OCI-LY1 (cell line): ENCODE results near the gene GSE1.
A peak's percentile ranks its signal among the peaks of the same experiment; 100 is the strongest.

Experiments
- H2AFZ ChIP-seq: fragments of 200-600 bp; sonication (generic), shearing (Covaris generic); 2 replicates; pipeline ENCODE4 v1.6.0; 2014; ENCODE audit warnings: antibody characterized with exemption, mild to moderate bottlenecking, low read length
- H3F3A ChIP-seq: fragments of 200-600 bp; sonication (generic), shearing (Covaris generic); 2 replicates; pipeline ENCODE4 v1.6.0; 2014; ENCODE audit warnings: mild to moderate bottlenecking, antibody characterized with exemption, low read length, moderate library complexity; ENCODE audit not compliant: insufficient read depth
- H3K27ac ChIP-seq: fragments of 200-600 bp; sonication (generic); 2 replicates; pipeline ENCODE4 v1.5.1; 2014; ENCODE audit warnings: low read length, mixed run types, mild to moderate bottlenecking, low read depth; ENCODE audit not compliant: poor library complexity, severe bottlenecking
- H3K27me3 ChIP-seq: fragments of 200-600 bp; sonication (generic); 2 replicates; pipeline ENCODE4 v1.6.0; 2014; ENCODE audit warnings: antibody characterized with exemption, mild to moderate bottlenecking, low read length, moderate library complexity; ENCODE audit not compliant: insufficient read depth
- H3K36me3 ChIP-seq: fragments of 200-600 bp; sonication (generic); 2 replicates; pipeline ENCODE4 v1.6.1; 2014; ENCODE audit warnings: mild to moderate bottlenecking, antibody characterized with exemption, low read length, moderate library complexity, mixed read lengths; ENCODE audit not compliant: insufficient read depth
- H3K4me1 ChIP-seq: fragments of 200-600 bp; sonication (generic); 2 replicates; pipeline ENCODE4 v1.5.1; 2014; ENCODE audit warnings: mild to moderate bottlenecking, low read length, moderate library complexity; ENCODE audit not compliant: insufficient read depth, severe bottlenecking
- H3K4me2 ChIP-seq: fragments of 200-600 bp; sonication (generic), shearing (Covaris generic); 2 replicates; pipeline ENCODE4 v1.6.1; 2014; ENCODE audit warnings: low read length
- H3K4me3 ChIP-seq: fragments of 200-600 bp; sonication (generic); 2 replicates; pipeline ENCODE4 v1.5.1; 2014; ENCODE audit warnings: low read length, low read depth, mild to moderate bottlenecking, mixed read lengths; ENCODE audit not compliant: poor library complexity, severe bottlenecking
- H3K79me2 ChIP-seq: fragments of 200-600 bp; shearing (Covaris generic); 2 replicates; pipeline ENCODE4 v1.6.1; 2016; ENCODE audit warnings: mixed run types, low read length, mixed read lengths; ENCODE audit not compliant: insufficient read depth
- H3K9ac ChIP-seq: fragments of 200-600 bp; sonication (generic), shearing (Covaris generic); 2 replicates; pipeline ENCODE4 v1.6.1; 2014; ENCODE audit warnings: mild to moderate bottlenecking, low read length, mixed read lengths
- H3K9me2 ChIP-seq: fragments of 200-600 bp; sonication (generic), shearing (Covaris generic); 2 replicates; pipeline ENCODE4 v1.6.1; 2014; ENCODE audit warnings: low read depth, mild to moderate bottlenecking, low read length, mixed read lengths
- H3K9me3 ChIP-seq: fragments of 200-600 bp; shearing (Covaris generic); 2 replicates; pipeline ENCODE4 v1.6.1; 2014; ENCODE audit warnings: low read length, mixed read lengths
- H4K20me1 ChIP-seq: fragments of 200-600 bp; sonication (generic), shearing (Covaris generic); 2 replicates; pipeline ENCODE4 v1.6.0; 2016; ENCODE audit warnings: mild to moderate bottlenecking, low read length; ENCODE audit not compliant: insufficient read depth
- CTCF ChIP-seq: fragments of 200-600 bp; sonication (generic), shearing (Covaris generic); IDR thresholded peaks from 2 replicates; pipeline ENCODE4 v1.5.1; 2017; ENCODE audit warnings: mild to moderate bottlenecking, antibody characterized with exemption, low read length, moderate library complexity, mixed read lengths
- EZH2 ChIP-seq: fragments of 200-600 bp; sonication (generic), shearing (Covaris generic); IDR thresholded peaks from 2 replicates; pipeline ENCODE4 v1.8.0; 2017; ENCODE audit warnings: borderline replicate concordance, mixed run types, mild to moderate bottlenecking, antibody characterized with exemption, low read length, moderate library complexity, mixed read lengths

The GSE1 gene

GRCh38 chr16:85628265-85628556 is 15.1 kb downstream of the GSE1 start:
- Histone ChIP-seq H3K4me1 (peaks cover 14% of the 10 kb centered on the region), H3K27me3 (no peaks in the 10 kb centered on the region), H2AFZ (no peak overlapping the region), H3K4me3 (no peak overlapping the region), H3K79me2 (peaks cover 74% of the 10 kb centered on the region), H4K20me1 (no peaks in the 10 kb centered on the region), H3K36me3 (peaks cover 29% of the 10 kb centered on the region), H3K9ac (no peak overlapping the region), H3K4me2 (no peak overlapping the region), H3K27ac (no peak overlapping the region), H3K9me3 (no peaks in the 10 kb centered on the region; the same call in 1 of the 2 replicates), H3K9me2 (no peaks in the 10 kb centered on the region), H3F3A (no peaks in the 10 kb centered on the region)
- TF ChIP-seq EZH2: no peak
- no peak for TF ChIP-seq CTCF

- TF ChIP-seq EZH2 (no peak), CTCF (peak; percentile 25; the same call in 1 of the 2 replicates)
- Histone ChIP-seq H3K27me3 (no peaks in the 10 kb centered on the region), H3F3A (no peaks in the 10 kb centered on the region), H3K79me2 (peaks cover 70% of the 10 kb centered on the region), H4K20me1 (no peaks in the 10 kb centered on the region), H3K4me3 (no peak overlapping the region), H3K9ac (no peak overlapping the region), H3K36me3 (peaks cover 33% of the 10 kb centered on the region), H3K9me3 (no peaks in the 10 kb centered on the region; the same call in 1 of the 2 replicates), H3K9me2 (no peaks in the 10 kb centered on the region), H3K4me1 (peaks cover 14% of the 10 kb centered on the region), H3K4me2 (no peak overlapping the region), H2AFZ (no peak overlapping the region), H3K27ac (no peak overlapping the region)
Observed at GRCh38 chr16:85628645-85629044, 15.5 kb downstream of the GSE1 start.

GRCh38 chr16:85629326-85629725 is 16.2 kb downstream of the GSE1 start:
- Histone ChIP-seq H4K20me1 (no peaks in the 10 kb centered on the region), H2AFZ (no peak overlapping the region), H3K9me3 (no peaks in the 10 kb centered on the region; the same call in 1 of the 2 replicates), H3K9me2 (no peaks in the 10 kb centered on the region), H3K36me3 (peaks cover 39% of the 10 kb centered on the region), H3K27ac (no peak overlapping the region), H3K4me1 (peaks cover 14% of the 10 kb centered on the region), H3K79me2 (peaks cover 65% of the 10 kb centered on the region), H3K4me3 (no peak overlapping the region), H3K4me2 (no peak overlapping the region), H3F3A (no peaks in the 10 kb centered on the region), H3K9ac (no peak overlapping the region), H3K27me3 (no peaks in the 10 kb centered on the region)
- TF ChIP-seq EZH2: no peak
- no peak for TF ChIP-seq CTCF
